K562 (cell line): ENCODE data around the gene COL20A1. TPM values are rescaled to one million over a fixed set of nuclear protein-coding genes. Genes with fewer than 3 reads are reported as not detected.
A peak's percentile ranks its signal among the peaks of the same experiment; 100 is the strongest.

ENCODE experiments used
- ASH1L ChIP-seq: fragments of 450-650 bp; IDR thresholded peaks from 2 replicates; pipeline ENCODE4 v1.6.1; 2018; ENCODE audit warnings: borderline replicate concordance, mild to moderate bottlenecking, low read depth; ENCODE audit not compliant: partially characterized antibody
- ATF4 ChIP-seq: fragments of 450-650 bp; formaldehyde crosslinking; IDR thresholded peaks from 2 replicates; pipeline ENCODE4 v1.4.0; 2022; ENCODE audit warnings: mild to moderate bottlenecking, moderate library complexity
- DACH1 ChIP-seq: fragments of 450-650 bp; IDR thresholded peaks from 2 replicates; pipeline ENCODE4 v1.6.1; 2018; ENCODE audit not compliant: partially characterized antibody
- HBP1 ChIP-seq: fragments of 450-650 bp; formaldehyde crosslinking; IDR thresholded peaks from 2 replicates; pipeline ENCODE4 v1.4.0; 2022; ENCODE audit warnings: missing genetic modification characterization
- HSF4 ChIP-seq: fragments of 250-450 bp; sonication (Bioruptor Pico); IDR thresholded peaks from 2 replicates; pipeline ENCODE4 v2.1.2; 2022; ENCODE audit warnings: mild to moderate bottlenecking, moderate library complexity, borderline replicate concordance
- KAT8 ChIP-seq: fragments of 450-650 bp; IDR thresholded peaks from 2 replicates; pipeline ENCODE4 v1.6.1; 2016; ENCODE audit warnings: low read depth, mild to moderate bottlenecking
- KDM4B ChIP-seq, 2 experiments: fragments of 450-650 bp in 1 of 2; sonication (generic) in 1 of 2; IDR thresholded peaks; 2 replicates each; pipeline ENCODE4 v1.6.1; 2016 to 2017; ENCODE audit warnings: borderline replicate concordance in 2 of 2, antibody characterized with exemption in 1 of 2, low read depth in 1 of 2, mild to moderate bottlenecking in 1 of 2
- MXD1 ChIP-seq: fragments of 250-450 bp; sonication (Bioruptor Pico); IDR thresholded peaks from 2 replicates; pipeline ENCODE4 v1.8.0; 2021; ENCODE audit warnings: borderline replicate concordance, mild to moderate bottlenecking, moderate library complexity; ENCODE audit not compliant: poor library complexity, severe bottlenecking
- POLR2AphosphoS2 ChIP-seq: IDR thresholded peaks from 2 replicates; pipeline ENCODE4 v1.6.1; 2012; ENCODE audit warnings: low read length, improper control_type of control experiment
- PPARD ChIP-seq: fragments of 250-450 bp; sonication (Bioruptor Pico); IDR thresholded peaks from 2 replicates; pipeline ENCODE4 v1.8.0; 2022; ENCODE audit warnings: inconsistent platforms, mild to moderate bottlenecking, moderate library complexity
- TEAD1 ChIP-seq, 2 experiments: fragments of 450-650 bp in 1 of 2; sonication (generic) in 1 of 2; formaldehyde crosslinking; IDR thresholded peaks; 2 replicates each; pipeline versions ENCODE4 v1.4.0 to v1.8.0; 2020 to 2022; ENCODE audit warnings: mild to moderate bottlenecking in 2 of 2, missing genetic modification reagents in 1 of 2
- ZC3H11A ChIP-seq: IDR thresholded peaks from 2 replicates; pipeline ENCODE4 v1.6.1; 2012; ENCODE audit warnings: low read depth, low read length, improper control_type of control experiment
- ZFP1 ChIP-seq: fragments of 450-650 bp; formaldehyde crosslinking; IDR thresholded peaks from 2 replicates; pipeline ENCODE4 v1.4.0; 2020; ENCODE audit warnings: mild to moderate bottlenecking, mixed read lengths
- ZNF3 ChIP-seq: fragments of 250-450 bp; sonication (Bioruptor Pico); IDR thresholded peaks from 2 replicates; pipeline ENCODE4 v1.5.0; 2021; ENCODE audit warnings: mild to moderate bottlenecking, moderate library complexity
- ZNF57 ChIP-seq: fragments of 450-650 bp; formaldehyde crosslinking; IDR thresholded peaks from 2 replicates; pipeline ENCODE4 v1.4.0; 2020; ENCODE audit warnings: mild to moderate bottlenecking, moderate library complexity
- ZNF668 ChIP-seq: fragments of 250-450 bp; sonication (Bioruptor Pico); IDR thresholded peaks from 2 replicates; pipeline ENCODE4 v1.8.0; 2022; ENCODE audit warnings: mild to moderate bottlenecking, inconsistent platforms
- polyA plus RNA-seq, 8 experiments: library from polyadenylated mRNA; depleted of rRNA in 4 of 8; stranded (reverse) in 5 of 8; unstranded in 3 of 8; fragments of >200 nt; fragmentation: Nextera tagmentation in 2 of 8; fragmentation: Illumina TruSeq in 1 of 8; extraction: Ambion mirVana in 2 of 8; extraction: Trizol in 1 of 8; gene quantifications; 2 replicates each; pipeline versions ENCODE4 v1.2.1 to v1.2.3, GENCODE V29; 2011 to 2014; ENCODE audit warnings: inconsistent platforms in 1 of 8, missing spikeins in 1 of 8
- total RNA-seq, 7 experiments: library from RNA; depleted of rRNA in 6 of 7; stranded (reverse); fragments of >200 nt in 6 of 7; fragmentation: Illumina TruSeq in 2 of 7; extraction: Trizol in 2 of 7; gene quantifications; 2 replicates each; pipeline versions ENCODE4 v1.2.1 to v1.2.3, GENCODE V29; 2011 to 2021; ENCODE audit warnings: low replicate concordance in 1 of 7
- TF ChIP-seq, protein P1 (sequence below), 2 experiments: fragments of 450-650 bp; IDR thresholded peaks; 2 replicates each; pipeline ENCODE4 v1.6.1; 2018; ENCODE audit warnings: mild to moderate bottlenecking in 2 of 2, low read depth in 1 of 2; ENCODE audit not compliant: partially characterized antibody in 2 of 2
- TF ChIP-seq, protein P2 (sequence below): fragments of 250-450 bp; sonication (Bioruptor Pico); IDR thresholded peaks from 2 replicates; pipeline ENCODE4 v1.4.0; 2020
- TF ChIP-seq, protein P3 (sequence below): fragments of 450-650 bp; IDR thresholded peaks from 2 replicates; pipeline ENCODE4 v1.6.1; 2016

Gene COL20A1
- total and polyA plus RNA-seq, 9 of the 15 experiments (the other 6 are each of a cell fraction or from before 2014, with no cell fraction given) = not detected

DNA sequence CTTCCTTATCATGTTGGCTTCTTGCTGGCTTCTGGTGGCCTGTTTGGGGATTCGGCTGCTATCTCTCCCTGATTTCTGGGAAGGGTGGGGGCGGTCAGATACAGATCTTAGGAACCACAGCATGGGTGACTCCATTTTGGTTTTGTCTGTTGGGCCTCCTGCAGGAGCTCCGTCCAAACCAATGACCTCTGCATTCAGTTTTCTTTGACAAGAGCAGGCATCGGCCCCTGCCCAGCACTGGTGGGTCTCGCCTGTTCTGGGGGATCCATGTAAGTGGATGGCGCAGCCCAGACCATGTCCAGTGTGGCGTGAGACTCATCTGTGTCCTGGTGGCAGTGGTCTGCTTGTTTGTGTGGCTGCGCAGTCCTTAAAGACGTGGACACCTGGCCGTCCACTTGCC lies 29.0 kb upstream of the COL20A1 start (continued):
- TF ChIP-seq, protein P1, sequence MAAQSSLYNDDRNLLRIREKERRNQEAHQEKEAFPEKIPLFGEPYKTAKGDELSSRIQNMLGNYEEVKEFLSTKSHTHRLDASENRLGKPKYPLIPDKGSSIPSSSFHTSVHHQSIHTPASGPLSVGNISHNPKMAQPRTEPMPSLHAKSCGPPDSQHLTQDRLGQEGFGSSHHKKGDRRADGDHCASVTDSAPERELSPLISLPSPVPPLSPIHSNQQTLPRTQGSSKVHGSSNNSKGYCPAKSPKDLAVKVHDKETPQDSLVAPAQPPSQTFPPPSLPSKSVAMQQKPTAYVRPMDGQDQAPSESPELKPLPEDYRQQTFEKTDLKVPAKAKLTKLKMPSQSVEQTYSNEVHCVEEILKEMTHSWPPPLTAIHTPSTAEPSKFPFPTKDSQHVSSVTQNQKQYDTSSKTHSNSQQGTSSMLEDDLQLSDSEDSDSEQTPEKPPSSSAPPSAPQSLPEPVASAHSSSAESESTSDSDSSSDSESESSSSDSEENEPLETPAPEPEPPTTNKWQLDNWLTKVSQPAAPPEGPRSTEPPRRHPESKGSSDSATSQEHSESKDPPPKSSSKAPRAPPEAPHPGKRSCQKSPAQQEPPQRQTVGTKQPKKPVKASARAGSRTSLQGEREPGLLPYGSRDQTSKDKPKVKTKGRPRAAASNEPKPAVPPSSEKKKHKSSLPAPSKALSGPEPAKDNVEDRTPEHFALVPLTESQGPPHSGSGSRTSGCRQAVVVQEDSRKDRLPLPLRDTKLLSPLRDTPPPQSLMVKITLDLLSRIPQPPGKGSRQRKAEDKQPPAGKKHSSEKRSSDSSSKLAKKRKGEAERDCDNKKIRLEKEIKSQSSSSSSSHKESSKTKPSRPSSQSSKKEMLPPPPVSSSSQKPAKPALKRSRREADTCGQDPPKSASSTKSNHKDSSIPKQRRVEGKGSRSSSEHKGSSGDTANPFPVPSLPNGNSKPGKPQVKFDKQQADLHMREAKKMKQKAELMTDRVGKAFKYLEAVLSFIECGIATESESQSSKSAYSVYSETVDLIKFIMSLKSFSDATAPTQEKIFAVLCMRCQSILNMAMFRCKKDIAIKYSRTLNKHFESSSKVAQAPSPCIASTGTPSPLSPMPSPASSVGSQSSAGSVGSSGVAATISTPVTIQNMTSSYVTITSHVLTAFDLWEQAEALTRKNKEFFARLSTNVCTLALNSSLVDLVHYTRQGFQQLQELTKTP (IDR thresholded peaks at IDR 0.05; ENCODE audit: low read depth in 1 of 2, partially characterized antibody in 2 of 2) = no peak
- TF ChIP-seq PPARD (no peak), KAT8 (no peak), ATF4 (CRISPR knock-in tag) (no peak), KDM4B (IDR thresholded peaks at IDR 0.05; ENCODE audit: borderline replicate concordance in 2 of 2, low read depth in 1 of 2) (no peak), ZNF57 (CRISPR knock-in tag) (no peak), ZFP1 (CRISPR knock-in tag) (no peak), ZNF3 (CRISPR knock-in tag) (no peak), HBP1 (CRISPR knock-in tag) (no peak), TEAD1 (CRISPR knock-in tag; IDR thresholded peaks at IDR 0.05) (peak in 1 of 2 experiments; percentile 95; a peak in 2 of 4 replicates), MXD1 (CRISPR knock-in tag) (no peak), DACH1 (no peak), POLR2AphosphoS2 (no peak), HSF4 (CRISPR knock-in tag) (peak; percentile 88; the same call in 1 of the 2 replicates), ASH1L (no peak), ZNF668 (peak; percentile 92; the same call in 1 of the 2 replicates), ZC3H11A (no peak)
- TF ChIP-seq, protein P2, sequence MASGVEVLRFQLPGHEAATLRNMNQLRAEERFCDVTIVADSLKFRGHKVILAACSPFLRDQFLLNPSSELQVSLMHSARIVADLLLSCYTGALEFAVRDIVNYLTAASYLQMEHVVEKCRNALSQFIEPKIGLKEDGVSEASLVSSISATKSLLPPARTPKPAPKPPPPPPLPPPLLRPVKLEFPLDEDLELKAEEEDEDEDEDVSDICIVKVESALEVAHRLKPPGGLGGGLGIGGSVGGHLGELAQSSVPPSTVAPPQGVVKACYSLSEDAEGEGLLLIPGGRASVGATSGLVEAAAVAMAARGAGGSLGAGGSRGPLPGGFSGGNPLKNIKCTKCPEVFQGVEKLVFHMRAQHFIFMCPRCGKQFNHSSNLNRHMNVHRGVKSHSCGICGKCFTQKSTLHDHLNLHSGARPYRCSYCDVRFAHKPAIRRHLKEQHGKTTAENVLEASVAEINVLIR = peak; percentile 49; the same call in 1 of the 2 replicates
- TF ChIP-seq, protein P3, sequence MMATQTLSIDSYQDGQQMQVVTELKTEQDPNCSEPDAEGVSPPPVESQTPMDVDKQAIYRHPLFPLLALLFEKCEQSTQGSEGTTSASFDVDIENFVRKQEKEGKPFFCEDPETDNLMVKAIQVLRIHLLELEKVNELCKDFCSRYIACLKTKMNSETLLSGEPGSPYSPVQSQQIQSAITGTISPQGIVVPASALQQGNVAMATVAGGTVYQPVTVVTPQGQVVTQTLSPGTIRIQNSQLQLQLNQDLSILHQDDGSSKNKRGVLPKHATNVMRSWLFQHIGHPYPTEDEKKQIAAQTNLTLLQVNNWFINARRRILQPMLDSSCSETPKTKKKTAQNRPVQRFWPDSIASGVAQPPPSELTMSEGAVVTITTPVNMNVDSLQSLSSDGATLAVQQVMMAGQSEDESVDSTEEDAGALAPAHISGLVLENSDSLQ = no peak
